IMR-90 (cell line): ENCODE results near the gene NEMF. TPM values are rescaled to one million over a fixed set of nuclear protein-coding genes. Genes with fewer than 3 reads are reported as not detected.

Experiments used
- ATAC-seq: fragments of 200-7000 bp; cut with Tn5 transposase; 2 replicates; pipeline ENCODE4 v1.9.1; 2020; ENCODE audit warnings: low read depth, mild to moderate bottlenecking, moderate library complexity
- BruUV-seq: library from RNA; stranded (reverse); fragments of 400-500 nt; replicated peaks from 2 replicates; lab custom pipeline; 2021; lab: Mats Ljungman, UMichigan
- CTCF ChIA-PET: fragments of 300-600 bp; formaldehyde crosslinking; extraction: SDS; loops from one replicate; lab custom pipeline; 2021; ENCODE audit warnings: antibody characterized with exemption; lab: Yijun Ruan, JAX
- POLR2A ChIA-PET: fragments of 300-600 bp; sonication (Branson Sonifier 250); formaldehyde crosslinking; loops from one replicate; lab custom pipeline; 2022; ENCODE audit warnings: antibody characterized with exemption; ENCODE audit not compliant: unreplicated experiment; lab: Charles Lee
- DNase-seq: peaks from one replicate; pipeline ENCODE4 v3.0.0; 2013
- H2AFZ ChIP-seq: replicated peaks from 2 replicates; pipeline ENCODE3; 2013; ENCODE audit warnings: low read length, mild to moderate bottlenecking; ENCODE audit not compliant: poor library complexity
- H2AK5ac ChIP-seq: 2 replicates; pipeline ENCODE4 v1.6.1; 2013; ENCODE audit warnings: low read depth, low read length, inconsistent platforms
- H2AK9ac ChIP-seq: replicated peaks from 2 replicates; pipeline ENCODE3; 2013; ENCODE audit warnings: mild to moderate bottlenecking, low read depth, low read length, moderate library complexity; ENCODE audit not compliant: poor library complexity
- H2BK120ac ChIP-seq: 2 replicates; pipeline ENCODE4 v1.6.1; 2013; ENCODE audit warnings: low read depth, low read length, inconsistent platforms
- H2BK15ac ChIP-seq: 3 replicates; pipeline ENCODE4 v1.6.1; 2013; ENCODE audit warnings: low read depth, low read length, inconsistent platforms
- H2BK20ac ChIP-seq: 2 replicates; pipeline ENCODE4 v1.6.1; 2013; ENCODE audit warnings: low read depth, mild to moderate bottlenecking, inconsistent platforms, low read length, moderate library complexity
- H2BK5ac ChIP-seq: 2 replicates; pipeline ENCODE4 v1.6.1; 2013; ENCODE audit warnings: mild to moderate bottlenecking, low read depth, low read length, inconsistent platforms; ENCODE audit not compliant: poor library complexity, severe bottlenecking
- H3K14ac ChIP-seq: replicated peaks from 2 replicates; pipeline ENCODE4 v1.6.1; 2013; ENCODE audit warnings: low read depth, low read length, inconsistent platforms
- H3K18ac ChIP-seq: 2 replicates; pipeline ENCODE4 v1.6.1; 2013; ENCODE audit warnings: low read depth, low read length, control low read depth
- H3K23ac ChIP-seq: 2 replicates; pipeline ENCODE4 v1.6.1; 2013; ENCODE audit warnings: low read depth, low read length, inconsistent platforms
- H3K27ac ChIP-seq: 2 replicates; pipeline ENCODE4 v1.5.1; 2013; ENCODE audit warnings: mild to moderate bottlenecking, control low read depth, low read length; ENCODE audit not compliant: insufficient read depth
- H3K27me3 ChIP-seq: 2 replicates; pipeline ENCODE4 v1.6.1; 2013; ENCODE audit warnings: low read length; ENCODE audit not compliant: control insufficient read depth, insufficient read depth
- H3K36me3 ChIP-seq: 2 replicates; pipeline ENCODE4 v1.6.1; 2013; ENCODE audit warnings: low read length, mixed read lengths; ENCODE audit not compliant: control insufficient read depth, insufficient read depth
- H3K4ac ChIP-seq: 2 replicates; pipeline ENCODE4 v1.6.1; 2013; ENCODE audit warnings: low read depth, low read length, inconsistent platforms
- H3K4me1 ChIP-seq: 2 replicates; pipeline ENCODE4 v1.6.1; 2013; ENCODE audit warnings: low read length, mixed read lengths; ENCODE audit not compliant: control insufficient read depth, insufficient read depth
- H3K4me2 ChIP-seq: 2 replicates; pipeline ENCODE4 v1.6.1; 2013; ENCODE audit warnings: low read depth, mild to moderate bottlenecking, control low read depth, low read length, moderate library complexity
- H3K4me3 ChIP-seq: 2 replicates; pipeline ENCODE4 v1.5.1; 2013; ENCODE audit warnings: low read depth, mild to moderate bottlenecking, control low read depth, low read length, moderate library complexity; ENCODE audit not compliant: insufficient read depth
- H3K56ac ChIP-seq: 2 replicates; pipeline ENCODE4 v1.6.1; 2013; ENCODE audit warnings: low read length, inconsistent platforms; ENCODE audit not compliant: insufficient read depth; ENCODE audit errors: extremely low read depth
- H3K79me1 ChIP-seq, 2 experiments: 2 replicates each; pipeline ENCODE4 v1.6.1; 2013; ENCODE audit warnings: low read length in 2 of 2, inconsistent platforms in 1 of 2, low read depth in 1 of 2
- H3K9ac ChIP-seq: 2 replicates; pipeline ENCODE4 v1.6.1; 2013; ENCODE audit warnings: low read depth, low read length, control low read depth
- H3K9me1 ChIP-seq: 2 replicates; pipeline ENCODE4 v1.6.1; 2013; ENCODE audit warnings: low read length, inconsistent platforms; ENCODE audit not compliant: insufficient read depth
- H3K9me3 ChIP-seq: 2 replicates; pipeline ENCODE4 v1.6.1; 2013; ENCODE audit warnings: low read length; ENCODE audit not compliant: control insufficient read depth, insufficient read depth
- H4K20me1 ChIP-seq: 2 replicates; pipeline ENCODE4 v1.6.1; 2013; ENCODE audit warnings: low read length, inconsistent platforms; ENCODE audit not compliant: insufficient read depth
- H4K5ac ChIP-seq: 2 replicates; pipeline ENCODE4 v1.6.1; 2013; ENCODE audit warnings: mild to moderate bottlenecking, low read depth, low read length, control low read depth
- H4K8ac ChIP-seq, 2 experiments: 2 replicates each; pipeline ENCODE4 v1.6.1; 2013; ENCODE audit warnings: low read depth in 2 of 2, low read length in 2 of 2, control low read depth in 1 of 2, inconsistent platforms in 1 of 2
- H4K91ac ChIP-seq: 2 replicates; pipeline ENCODE4 v1.6.1; 2013; ENCODE audit warnings: low read depth, low read length, inconsistent platforms; ENCODE audit not compliant: insufficient read depth
- ELK1 ChIP-seq: fragments of 150-350 bp; IDR thresholded peaks from 2 replicates; pipeline ENCODE4 v1.6.1; 2016; ENCODE audit warnings: low read depth, mild to moderate bottlenecking, low read length, moderate library complexity, borderline replicate concordance
- MAZ ChIP-seq: IDR thresholded peaks from 2 replicates; pipeline ENCODE4 v1.6.1; 2012; ENCODE audit warnings: low read depth, mild to moderate bottlenecking, low read length, improper control_type of control experiment, moderate library complexity, borderline replicate concordance
- RAD21 ChIP-seq: IDR thresholded peaks from 2 replicates; pipeline ENCODE4 v1.6.1; 2012; ENCODE audit warnings: low read length, improper control_type of control experiment
- RCOR1 ChIP-seq: IDR thresholded peaks from 2 replicates; pipeline ENCODE4 v1.6.1; 2012; ENCODE audit warnings: mild to moderate bottlenecking, low read length, improper control_type of control experiment; ENCODE audit not compliant: insufficient replicate concordance
- SMC3 ChIP-seq: fragments of 150-350 bp; IDR thresholded peaks from 2 replicates; pipeline ENCODE4 v1.6.1; 2016; ENCODE audit warnings: low read depth, mild to moderate bottlenecking, antibody characterized with exemption, low read length, moderate library complexity
- WGBS, 2 experiments: methylation state at CpG; one replicate each; pipeline versions ENCODE4 v1.1.5 to v1.1.7; 2013; ENCODE audit warnings: missing lambda C conversion rate in 2 of 2; ENCODE audit not compliant: insufficient read length in 1 of 2; ENCODE audit errors: extremely low coverage in 2 of 2; 5-methylcytosine and 5-hydroxymethylcytosine counted together
- dilution Hi-C: fragments of 300-500 bp; cut with HindIII; formaldehyde crosslinking; loops from one replicate; pipeline ENCODE4 v1.14.3; 2018; ENCODE audit warnings: low sequenced_read_pairs; ENCODE audit not compliant: unreplicated experiment
- in situ Hi-C: fragments of 300-500 bp; cut with MboI; formaldehyde crosslinking; loops from 3 replicates; pipeline ENCODE4 v1.14.3; 2019; ENCODE audit warnings: low sequenced_read_pairs, inconsistent platforms, mixed read lengths
- intact Hi-C: fragments of 100-400 bp; cut with micrococcal nuclease; formaldehyde crosslinking; loops from 2 replicates; pipeline ENCODE4 v1.10.0; 2022
- polyA plus RNA-seq, 3 experiments: library from polyadenylated mRNA; depleted of rRNA; stranded (reverse); fragments of >200 nt; gene quantifications; 2 replicates each; pipeline ENCODE4 v1.2.3, GENCODE V29; 2012; ENCODE audit warnings: low replicate concordance in 1 of 3
- total RNA-seq: library from RNA; depleted of rRNA; stranded (reverse); fragments of >200 nt; gene quantifications from 2 replicates; pipeline ENCODE4 v1.2.3, GENCODE V29; 2012

NEMF gene
- total and polyA plus RNA-seq, 2 of the 4 experiments (the other 2 are of a cell fraction) = 19.5 to 30.5 TPM

GRCh38 chr14:49769581-49770211 is 82.9 kb downstream of the NEMF start:
- dilution Hi-C loops = no loop called here

More at GRCh38 chr14:49769581-49770211, 82.9 kb downstream of the NEMF start:
- Histone ChIP-seq H2BK15ac (no peak overlapping the region), H3K4me2 (peak overlapping the region; percentile 93), H3K14ac (no peak overlapping the region), H4K5ac (no peak overlapping the region), H2AK9ac (no peak overlapping the region), H2BK120ac (no peak overlapping the region), H3K9ac (peak overlapping the region; percentile 9; the same call in 1 of the 2 replicates), H4K91ac (no peak overlapping the region), H3K23ac (peak overlapping the region; percentile 79; the same call in 1 of the 2 replicates), H2AFZ (no peak overlapping the region), H3K4me3 (peak overlapping the region; percentile 96; the same call in 1 of the 2 replicates), H3K79me1 (peaks cover 17 to 30% of the 10 kb centered on the region in 2 experiments), H3K9me3 (no peaks in the 10 kb centered on the region), H2BK20ac (no peak overlapping the region), H3K4ac (no peak overlapping the region), H4K20me1 (peaks cover 11% of the 10 kb centered on the region), H3K18ac (no peak overlapping the region), H3K27ac (no peak overlapping the region), H2BK5ac (no peak overlapping the region), H2AK5ac (no peak overlapping the region), H4K8ac (no peak overlapping the region), H3K36me3 (0 out of 2 replicates have a peak, but pooled peaks cover 2% of the 10 kb centered on the region), H3K9me1 (peaks cover 5% of the 10 kb centered on the region), H3K27me3 (no peaks in the 10 kb centered on the region), H3K4me1 (peaks cover 9% of the 10 kb centered on the region), H3K56ac (no peak overlapping the region)
- no peak for ATAC-seq
- ChIA-PET CTCF (interaction anchor here (0.6 kb wide), 1 partner anchor 11 kb away, joined by 4 read pairs; no protein-coding TSS in a partner anchor), POLR2A (interaction anchor here (0.5 to 1.0 kb wide), 4 partner anchors 23 to 433 kb away, joined by 4 to 9 read pairs (median 4); partner anchors contain the start of gene DNAAF2)
- TF ChIP-seq RCOR1 (no peak), ELK1 (no peak), RAD21 (no peak), MAZ (no peak), SMC3 (no peak)
- no peak for DNase-seq
- no TSS peak for BruUV-seq
- intact Hi-C loops (loop anchor here (5.0 kb wide), 1 partner anchor 307 kb away; no protein-coding TSS in a partner anchor), in situ Hi-C loops (loop anchor here (5.0 to 25.0 kb wide), 3 partner anchors 77 to 307 kb away; partner anchors contain the start of genes DNAAF2 and KLHDC1)
- WGBS, 2 experiments = no CpG with 5 or more reads among the region's 15 CpGs
